Astrocyte (in vitro differentiated cells and primary cell): ENCODE measurements around the gene CKLF. TPM values are rescaled to one million over a fixed set of nuclear protein-coding genes. Genes with fewer than 3 reads are reported as not detected.

Experiments
- DNase-seq: peaks from one replicate; pipeline ENCODE4 v3.0.0-alpha.2; 2010; ENCODE audit warnings: low read depth
- FAIRE-seq: peaks from 2 replicates; lab custom pipeline; 2011; peaks lifted over from hg19 to GRCh38; lab: Jason Lieb, UNC
- H2AFZ ChIP-seq: 2 replicates; pipeline ENCODE4 v1.6.0; 2012; ENCODE audit warnings: low read depth, low read length, inconsistent platforms
- H3K27ac ChIP-seq: 2 replicates; pipeline ENCODE4 v1.5.1; 2011; ENCODE audit warnings: low read depth, low read length, inconsistent platforms
- H3K27me3 ChIP-seq: 2 replicates; pipeline ENCODE4 v1.6.0; 2011; ENCODE audit warnings: low read length, inconsistent platforms; ENCODE audit not compliant: insufficient read depth
- H3K36me3 ChIP-seq: 2 replicates; pipeline ENCODE4 v1.5.1; 2011; ENCODE audit warnings: low read length, inconsistent platforms; ENCODE audit not compliant: insufficient read depth
- H3K4me1 ChIP-seq: 2 replicates; pipeline ENCODE4 v1.5.1; 2011; ENCODE audit warnings: low read length, inconsistent platforms; ENCODE audit not compliant: insufficient read depth
- H3K4me2 ChIP-seq: 2 replicates; pipeline ENCODE4 v1.6.0; 2012; ENCODE audit warnings: low read length, inconsistent platforms
- H3K4me3 ChIP-seq: 2 replicates; pipeline ENCODE4 v1.5.1; 2011; ENCODE audit warnings: low read depth, mild to moderate bottlenecking, low read length, inconsistent platforms; ENCODE audit not compliant: insufficient read depth
- H3K79me2 ChIP-seq: 2 replicates; pipeline ENCODE4 v1.6.0; 2012; ENCODE audit warnings: mild to moderate bottlenecking, low read length, inconsistent platforms; ENCODE audit not compliant: insufficient read depth
- H3K9ac ChIP-seq: 2 replicates; pipeline ENCODE4 v1.6.0; 2012; ENCODE audit warnings: mild to moderate bottlenecking, low read length, inconsistent platforms
- H3K9me3 ChIP-seq: 2 replicates; pipeline ENCODE4 v1.5.1; 2012; ENCODE audit warnings: low read depth, mild to moderate bottlenecking, low read length, inconsistent platforms; ENCODE audit not compliant: insufficient read depth
- H4K20me1 ChIP-seq: 2 replicates; pipeline ENCODE4 v1.6.0; 2012; ENCODE audit warnings: low read length, inconsistent platforms; ENCODE audit not compliant: insufficient read depth
- H3K27ac Mint-ChIP-seq: one replicate; pipeline ENCODE4 v1.8.0; 2021; ENCODE audit warnings: mild to moderate bottlenecking, mixed read lengths; ENCODE audit not compliant: unreplicated experiment
- H3K27me3 Mint-ChIP-seq: one replicate; pipeline ENCODE4 v1.8.0; 2021; ENCODE audit warnings: low read depth, mixed read lengths; ENCODE audit not compliant: unreplicated experiment
- H3K36me3 Mint-ChIP-seq: one replicate; pipeline ENCODE4 v1.8.0; 2021; ENCODE audit warnings: low read depth, mixed read lengths; ENCODE audit not compliant: unreplicated experiment
- H3K4me1 Mint-ChIP-seq: one replicate; pipeline ENCODE4 v1.8.0; 2021; ENCODE audit warnings: low read depth, mixed read lengths; ENCODE audit not compliant: unreplicated experiment
- H3K4me3 Mint-ChIP-seq: one replicate; pipeline ENCODE4 v1.8.0; 2021; ENCODE audit warnings: mild to moderate bottlenecking, moderate library complexity, mixed read lengths; ENCODE audit not compliant: unreplicated experiment
- H3K9me3 Mint-ChIP-seq: one replicate; pipeline ENCODE4 v1.8.0; 2021; ENCODE audit warnings: mild to moderate bottlenecking, mixed read lengths; ENCODE audit not compliant: unreplicated experiment
- CTCF ChIP-seq: IDR thresholded peaks from 2 replicates; pipeline ENCODE4 v1.5.1; 2011; ENCODE audit warnings: low read depth, mild to moderate bottlenecking, inconsistent platforms, low read length, moderate library complexity; ENCODE audit not compliant: insufficient read depth
- EZH2 ChIP-seq: IDR thresholded peaks from 2 replicates; pipeline ENCODE4 v1.6.1; 2012; ENCODE audit warnings: mild to moderate bottlenecking, low read length, inconsistent platforms; ENCODE audit not compliant: insufficient read depth
- total RNA-seq: library from RNA; stranded (reverse); gene quantifications from 2 replicates; pipeline ENCODE4 v1.2.1, GENCODE V29; 2021

CKLF gene
- total RNA-seq, 1 donor from 2014 or later: 24.5 TPM

- H3K4me3 ChIP-seq: peak within 1 kb of the TSS; percentile 74
- Mint-ChIP-seq H3K4me1 (peaks cover 9% of the 10 kb centered on the region), H3K4me3 (peak within 1 kb of the TSS; percentile 88), H3K36me3 (peaks cover 3% of the 10 kb centered on the region), H3K27me3 (peaks cover 8% of the 10 kb centered on the region), H3K27ac (peak within 1 kb of the TSS; percentile 84), H3K9me3 (no peaks in the 10 kb centered on the region)
- peak; percentile 27 for DNase-seq
- peak within 1 kb of the TSS; percentile 97 for H3K4me2 ChIP-seq
- H3K79me2 ChIP-seq: peaks cover 40% of the 10 kb centered on the region
- peaks cover 38% of the 10 kb centered on the region for H4K20me1 ChIP-seq
- peaks cover 32% of the 10 kb centered on the region for H3K4me1 ChIP-seq
- H3K36me3 ChIP-seq: peaks cover 3% of the 10 kb centered on the region
- no peaks in the 10 kb centered on the region for H3K27me3 ChIP-seq
- FAIRE-seq: no peak
- peak within 1 kb of the TSS; percentile 87 for H3K9ac ChIP-seq
- TF ChIP-seq EZH2: no peak
- peak; percentile 8 for TF ChIP-seq CTCF
- peak within 1 kb of the TSS; percentile 65 for H3K27ac ChIP-seq
- peak within 1 kb of the TSS; percentile 87 for H2AFZ ChIP-seq
- peaks cover 4% of the 10 kb centered on the region for H3K9me3 ChIP-seq
These were observed 52.2 kb downstream of the CKLF start, which contains the start of gene CMTM3 for GRCh38 chr16:66604376-66605176. Gene CMTM3, plus strand, starts transcription at chr16:66604704. Its CDS starts 102 bp downstream, at chr16:66604806.

- H3K4me1 Mint-ChIP-seq: peaks cover 12% of the 10 kb centered on the region
- peaks cover 32% of the 10 kb centered on the region for H3K4me1 ChIP-seq
- DNase-seq (peak; percentile 34), FAIRE-seq (no peak)
- peaks cover 46% of the 10 kb centered on the region for H4K20me1 ChIP-seq
- peak overlapping the region; percentile 83 for H3K4me3 Mint-ChIP-seq
- H3K79me2 ChIP-seq: peaks cover 48% of the 10 kb centered on the region
- peaks cover 7% of the 10 kb centered on the region for H3K36me3 Mint-ChIP-seq
- peaks cover 5% of the 10 kb centered on the region for H3K27me3 Mint-ChIP-seq
- H2AFZ ChIP-seq: peak overlapping the region; percentile 41
- peak overlapping the region; percentile 87 for H3K9ac ChIP-seq
- H3K9me3 ChIP-seq: peaks cover 4% of the 10 kb centered on the region
- H3K27me3 ChIP-seq: no peaks in the 10 kb centered on the region
- peak overlapping the region; percentile 63 for H3K4me3 ChIP-seq
- H3K9me3 Mint-ChIP-seq: no peaks in the 10 kb centered on the region
- no peak overlapping the region for H3K27ac Mint-ChIP-seq
- peak overlapping the region; percentile 97 for H3K4me2 ChIP-seq
- peak overlapping the region; percentile 65 for H3K27ac ChIP-seq
- H3K36me3 ChIP-seq: peaks cover 9% of the 10 kb centered on the region
- TF ChIP-seq EZH2 (no peak), CTCF (no peak)
These were observed 53.0 kb downstream of the CKLF start for GRCh38 chr16:66605177-66605978.
